Right ventricle myocardium inferior (tissue), 1 donor: ENCODE measurements around the gene FAM76A. TPM values are rescaled to one million over a fixed set of nuclear protein-coding genes. Genes with fewer than 3 reads are reported as not detected.

Source experiments
- ATAC-seq: fragments of 200-7000 bp; cut with Tn5 transposase; one replicate; pipeline ENCODE4 v1.9.1; 2020; ENCODE audit warnings: mild to moderate bottlenecking, moderate library complexity
- DNase-seq: peaks from one replicate; pipeline ENCODE4 v3.0.0; 2021; ENCODE audit errors: missing footprints
- intact Hi-C: fragments of 100-400 bp; cut with DNase I; formaldehyde crosslinking; loops from one replicate; pipeline ENCODE4 v1.11.0; 2022
- total RNA-seq: library from RNA; stranded (reverse); fragmentation: NEBNext Ultra II Directional; extraction: Animal tissue kit (Norgen Biotek cat#: 25700); gene quantifications from one replicate; pipeline ENCODE4 v1.2.1, GENCODE V29; 2021
- donor health status: DM: no; HTN: yes; CAD: no; lungs with severe emphysema.

FAM76A gene
- total RNA-seq, 1 donor from 2014 or later, result 10.6 TPM

- intact Hi-C loops, result no loop called here
- ATAC-seq (no peak), DNase-seq (no peak)
Observed at GRCh38 chr1:27716262-27716895, 9.4 kb upstream of the FAM76A start.

GRCh38 chr1:27719286-27720251, 6.2 kb upstream of the FAM76A start:
- intact Hi-C loops, result no loop called here
- ATAC-seq (no peak), DNase-seq (no peak)

- intact Hi-C loops, result loop anchor here (2.0 to 5.0 kb wide), 2 partner anchors 47 to 52 kb away; partner anchors contain the start of genes IFI6 and STX12
- ATAC-seq (no peak), DNase-seq (peak; percentile 65)
Observed at GRCh38 chr1:27724961-27725373, 794 bp upstream of the FAM76A start.

GRCh38 chr1:27726173-27727044, 648 bp downstream of the FAM76A start:
- intact Hi-C loops, result loop anchor here (5.0 kb wide), 1 partner anchor 46 kb away; the partner anchor contains the start of gene STX12
- DNase-seq (no peak), ATAC-seq (peak; percentile 5)

GRCh38 chr1:27727126-27727525, 1.4 kb downstream of the FAM76A start:
- DNase-seq (no peak), ATAC-seq (no peak)
- intact Hi-C loops, result loop anchor here (5.0 kb wide), 1 partner anchor 45 kb away; the partner anchor contains the start of gene STX12

DNA sequence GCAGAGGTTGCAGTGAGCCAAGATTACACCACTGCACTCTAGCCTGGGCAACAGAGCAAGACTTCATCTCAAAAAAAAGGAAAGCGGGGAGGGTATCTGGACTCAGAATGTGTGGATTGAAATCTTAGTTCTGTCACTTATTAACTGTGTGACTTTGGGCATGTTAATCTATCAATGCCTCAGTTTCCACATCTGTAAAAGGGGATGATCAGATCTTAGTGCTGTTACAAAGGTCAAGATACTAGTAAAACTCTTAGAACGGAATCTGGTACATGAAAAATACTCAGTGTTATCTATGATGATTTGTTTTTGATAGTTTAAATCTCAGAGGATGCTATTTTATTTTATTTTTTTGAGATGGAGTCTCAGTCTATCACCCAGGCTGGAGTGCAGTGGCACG, 10.5 kb downstream of the FAM76A start:
- ATAC-seq (no peak), DNase-seq (no peak)
- intact Hi-C loops, result no loop called here

- intact Hi-C loops, result no loop called here
- no peak for DNase-seq
- ATAC-seq, result no peak
Observed at GRCh38 chr1:27741121-27741520, 15.4 kb downstream of the FAM76A start.

GRCh38 chr1:27744556-27744955, 18.8 kb downstream of the FAM76A start:
- intact Hi-C loops, result no loop called here
- ATAC-seq, result no peak

DNA sequence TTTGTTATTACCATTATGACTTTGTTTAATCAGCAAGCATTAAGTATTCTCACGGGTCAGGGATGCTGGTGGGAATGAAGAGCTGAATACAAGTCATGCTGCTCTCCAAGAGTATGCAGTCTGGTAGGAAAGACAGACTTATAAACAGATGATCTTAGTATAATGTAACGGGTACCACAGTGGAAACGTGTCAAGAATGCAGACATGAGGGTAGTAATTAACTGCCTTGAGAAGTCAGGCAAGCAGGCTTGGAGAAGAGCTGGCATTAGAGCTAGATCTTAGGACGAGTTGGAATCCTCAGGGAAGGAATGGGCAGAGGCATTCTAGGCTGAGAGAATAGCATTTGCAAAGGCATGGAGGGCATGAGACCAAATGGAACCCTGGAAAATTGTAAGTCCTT, 19.7 kb downstream of the FAM76A start:
- no peak for ATAC-seq
- no peak for DNase-seq
- intact Hi-C loops, result no loop called here

More at GRCh38 chr1:27744556-27744955, 18.8 kb downstream of the FAM76A start:
- no peak for DNase-seq

DNA sequence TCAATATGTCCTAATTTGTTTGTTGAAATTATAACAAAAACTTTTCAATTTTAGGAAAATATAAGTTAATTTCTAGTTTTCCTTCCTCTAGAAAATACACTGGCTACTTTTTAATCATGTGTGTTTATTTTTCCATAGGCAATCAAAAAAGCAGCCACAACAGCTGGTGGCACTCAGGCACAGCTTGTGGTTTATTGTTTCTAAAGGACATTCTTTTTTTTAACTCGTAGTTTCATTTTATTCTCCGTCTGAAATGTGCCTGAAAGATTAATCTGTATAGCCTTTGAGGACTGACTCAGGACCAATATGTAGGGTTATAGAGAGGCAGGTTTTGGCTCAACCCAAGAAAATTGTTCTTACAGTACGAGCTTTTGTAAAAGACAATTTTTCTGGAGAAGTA, 26.6 kb downstream of the FAM76A start:
- no peak for ATAC-seq
- intact Hi-C loops, result no loop called here

DNA sequence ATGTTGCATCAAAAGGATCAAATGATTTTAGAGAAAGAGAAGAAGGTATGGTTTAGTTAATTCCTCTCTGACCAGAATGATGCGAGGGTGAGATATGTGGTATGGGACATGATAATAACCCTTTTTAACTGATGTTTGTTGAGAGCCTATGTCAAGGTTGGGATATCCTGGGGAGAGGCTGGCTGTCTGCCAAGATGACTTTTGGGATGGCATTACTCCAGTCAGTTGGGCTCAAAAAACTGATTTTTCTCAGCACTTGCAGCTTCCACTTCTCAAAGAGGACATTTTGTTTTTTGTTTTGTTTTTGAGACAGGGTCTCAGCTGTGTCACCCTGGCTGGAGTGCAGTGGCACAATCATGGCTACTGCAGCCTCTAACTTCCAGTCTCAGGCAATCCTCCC, 29.5 kb downstream of the FAM76A start:
- ATAC-seq, result no peak
- intact Hi-C loops, result no loop called here
- no peak for DNase-seq

More for the DNA sequence above, 26.6 kb downstream of the FAM76A start:
- DNase-seq, result no peak

- no peak for DNase-seq
- peak; percentile 80 for ATAC-seq
- intact Hi-C loops, result no loop called here
Observed at GRCh38 chr1:27755865-27756264, 30.1 kb downstream of the FAM76A start.

DNA sequence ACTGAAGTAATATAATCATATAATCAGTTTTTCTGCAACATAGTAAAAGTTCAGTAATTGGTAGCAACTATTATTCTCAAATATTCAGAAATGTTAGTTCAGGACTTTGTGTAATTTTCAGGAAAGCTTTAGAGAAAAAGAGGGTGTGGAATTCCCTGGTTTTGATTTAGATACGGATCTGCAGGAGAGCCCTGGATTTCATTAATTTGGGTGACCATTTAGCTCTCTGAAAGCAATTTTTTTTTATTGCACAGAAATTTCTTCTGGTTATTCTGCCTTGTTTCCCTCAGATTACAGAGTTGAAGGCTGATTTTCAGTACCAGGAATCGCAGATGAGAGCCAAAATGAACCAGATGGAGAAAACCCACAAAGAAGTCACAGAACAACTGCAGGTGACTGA, 33.5 kb downstream of the FAM76A start:
- intact Hi-C loops, result no loop called here
- ATAC-seq, result no peak
- DNase-seq, result no peak

GRCh38 chr1:27760426-27760825, 34.7 kb downstream of the FAM76A start:
- intact Hi-C loops, result no loop called here
- ATAC-seq (no peak), DNase-seq (no peak)

DNA sequence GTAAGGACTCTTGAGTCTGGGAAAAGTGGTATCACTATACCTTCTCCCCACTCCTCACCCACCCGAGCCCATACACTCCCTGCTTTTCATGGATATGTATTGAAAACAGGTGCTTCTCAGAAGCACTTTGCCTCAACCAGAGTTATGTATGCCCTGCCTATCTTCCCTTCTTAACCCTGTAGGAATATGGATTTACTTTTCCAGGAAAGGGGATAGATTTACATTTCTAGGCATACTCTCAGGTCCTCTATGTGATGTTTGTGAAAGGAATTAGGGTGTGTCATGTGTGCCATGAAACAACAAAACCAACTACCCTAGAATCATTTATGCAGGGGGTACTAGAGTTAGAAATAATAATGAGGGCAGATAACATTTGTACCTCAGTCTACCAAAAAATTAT, 36.3 kb downstream of the FAM76A start:
- ATAC-seq (no peak), DNase-seq (no peak)
- intact Hi-C loops, result no loop called here

- intact Hi-C loops, result no loop called here
- ATAC-seq (no peak), DNase-seq (no peak)
Observed at GRCh38 chr1:27763358-27763757, 37.6 kb downstream of the FAM76A start.

DNA sequence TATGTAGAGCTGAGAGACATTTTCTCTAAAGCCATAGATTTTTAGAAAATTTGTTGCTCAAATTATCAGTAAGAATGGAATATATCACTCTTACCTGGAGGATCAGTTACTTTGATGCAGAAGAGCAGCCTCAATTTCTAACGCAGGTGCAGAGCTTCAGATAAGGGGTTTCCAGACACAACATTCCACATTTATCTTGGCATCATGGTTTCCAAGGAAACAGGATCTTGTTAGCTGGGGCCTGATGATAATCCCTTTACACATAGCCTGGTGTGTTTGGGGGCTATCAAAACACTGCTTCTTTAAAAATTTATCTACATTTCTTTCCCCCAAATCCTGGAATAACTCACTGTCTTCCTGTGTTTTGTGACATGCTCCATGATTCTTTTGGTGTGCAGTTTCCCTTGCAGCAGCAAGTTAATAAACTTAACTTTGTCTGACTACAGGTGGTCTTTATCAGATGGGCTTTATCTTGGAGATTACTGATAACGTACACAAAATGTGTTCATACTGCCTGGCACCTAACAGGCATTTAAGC, 44.6 kb downstream of the FAM76A start:
- intact Hi-C loops, result loop anchor here (5.0 to 10.0 kb wide), 2 partner anchors 43 to 54 kb away; partner anchors contain the start of gene FAM76A
- ATAC-seq, result no peak
- no peak for DNase-seq
